K562 (cell line): ENCODE data around the gene TMEM222. TPM values are rescaled to one million over a fixed set of nuclear protein-coding genes. Genes with fewer than 3 reads are reported as not detected.
A peak's percentile ranks its signal among the peaks of the same experiment; 100 is the strongest.

Experiments
- ARID1B ChIP-seq: fragments of 450-650 bp; IDR thresholded peaks from 2 replicates; pipeline ENCODE4 v1.6.1; 2016; ENCODE audit warnings: antibody characterized with exemption, mild to moderate bottlenecking, inconsistent platforms
- BRD4 ChIP-seq: fragments of 200-600 bp; sonication (generic); IDR thresholded peaks from 2 replicates; pipeline ENCODE4 v1.6.1; 2017; ENCODE audit warnings: inconsistent platforms
- CREBBP ChIP-seq: IDR thresholded peaks from one replicate; pipeline ENCODE4 v1.6.1; 2012; ENCODE audit warnings: low read depth, mild to moderate bottlenecking, control low read depth, inconsistent platforms, low read length
- ETV5 ChIP-seq: sonication (generic); formaldehyde crosslinking; IDR thresholded peaks from 2 replicates; pipeline ENCODE4 v1.4.0; 2020; ENCODE audit warnings: low read depth, mild to moderate bottlenecking, missing genetic modification reagents
- GABPA ChIP-seq: fragments of 200-800 bp; sonication (Bioruptor generic); conservative IDR thresholded peaks from 2 replicates; pipeline ENCODE4 v1.6.1; 2016; ENCODE audit warnings: low read depth, missing genetic modification characterization, missing compliant biosample characterization
- HDAC1 ChIP-seq, 2 experiments: fragments of 450-650 bp; IDR thresholded peaks; 2 replicates each; pipeline ENCODE4 v1.6.1; 2016 to 2017; ENCODE audit warnings: inconsistent platforms in 1 of 2, mild to moderate bottlenecking in 1 of 2, moderate library complexity in 1 of 2
- HSF4 ChIP-seq: fragments of 250-450 bp; sonication (Bioruptor Pico); IDR thresholded peaks from 2 replicates; pipeline ENCODE4 v2.1.2; 2022; ENCODE audit warnings: mild to moderate bottlenecking, moderate library complexity, borderline replicate concordance
- JUNB ChIP-seq: fragments of 450-650 bp; formaldehyde crosslinking; conservative IDR thresholded peaks from 2 replicates; pipeline ENCODE4 v1.4.0; 2020; ENCODE audit warnings: mild to moderate bottlenecking
- MBD2 ChIP-seq: sonication (generic); IDR thresholded peaks from 2 replicates; pipeline ENCODE4 v1.6.1; 2016; ENCODE audit warnings: low read depth, borderline replicate concordance
- MCM5 ChIP-seq: fragments of 450-650 bp; IDR thresholded peaks from 2 replicates; pipeline ENCODE4 v1.6.1; 2016; ENCODE audit warnings: low read depth
- NCOA2 ChIP-seq, 2 experiments: fragments of 450-650 bp; IDR thresholded peaks; 2 replicates each; pipeline ENCODE4 v1.6.1; 2018; ENCODE audit warnings: mild to moderate bottlenecking in 2 of 2, moderate library complexity in 1 of 2; ENCODE audit not compliant: partially characterized antibody in 2 of 2
- OTX1 ChIP-seq: fragments of 450-650 bp; formaldehyde crosslinking; IDR thresholded peaks from 2 replicates; pipeline ENCODE4 v1.4.0; 2022; ENCODE audit warnings: mild to moderate bottlenecking
- PHF21A ChIP-seq: fragments of 450-650 bp; IDR thresholded peaks from 2 replicates; pipeline ENCODE4 v1.6.1; 2017; ENCODE audit warnings: low read depth, borderline replicate concordance
- PRMT5 ChIP-seq: sonication (generic); formaldehyde crosslinking; IDR thresholded peaks from 2 replicates; pipeline ENCODE4 v1.5.0; 2020; ENCODE audit warnings: missing genetic modification reagents
- RCOR1 ChIP-seq, 2 experiments: IDR thresholded peaks; 2 replicates each; pipeline ENCODE4 v1.6.1; 2012; ENCODE audit warnings: low read depth in 2 of 2, low read length in 2 of 2, borderline replicate concordance in 1 of 2, improper control_type of control experiment in 1 of 2
- SMARCB1 ChIP-seq: IDR thresholded peaks from 2 replicates; pipeline ENCODE4 v1.6.1; 2011; ENCODE audit warnings: improper control_type of control experiment, low read depth; ENCODE audit not compliant: insufficient read length
- SPI1 ChIP-seq: IDR thresholded peaks from 2 replicates; pipeline ENCODE4 v1.6.1; 2011; ENCODE audit warnings: low read depth, low read length, control low read depth, borderline replicate concordance
- SREBF1 ChIP-seq: fragments of 150-350 bp; IDR thresholded peaks from 2 replicates; pipeline ENCODE4 v1.6.1; 2014; ENCODE audit warnings: antibody characterized with exemption, low read depth, low read length, borderline replicate concordance
- SRSF9 ChIP-seq: fragments of 200-400 bp; formaldehyde crosslinking; IDR thresholded peaks from 2 replicates; pipeline ENCODE4 v1.6.1; 2017; ENCODE audit warnings: low read depth, low read length, borderline replicate concordance
- TAL1 ChIP-seq: fragments of 450-650 bp; IDR thresholded peaks from 2 replicates; pipeline ENCODE4 v1.6.1; 2016; ENCODE audit warnings: mild to moderate bottlenecking
- TBL1XR1 ChIP-seq, 2 experiments: IDR thresholded peaks; 2 replicates each; pipeline ENCODE4 v1.6.1; 2012; ENCODE audit warnings: improper control_type of control experiment in 2 of 2, low read length in 2 of 2, mild to moderate bottlenecking in 1 of 2
- ZFP36 ChIP-seq: fragments of 150-350 bp; IDR thresholded peaks from 2 replicates; pipeline ENCODE4 v1.6.1; 2018; ENCODE audit warnings: low read length, low read depth; ENCODE audit not compliant: partially characterized antibody
- ZNF830 ChIP-seq: fragments of 250-450 bp; sonication (Bioruptor Pico); IDR thresholded peaks from 2 replicates; pipeline ENCODE4 v1.5.0; 2021; ENCODE audit warnings: mild to moderate bottlenecking
- polyA plus RNA-seq, 8 experiments: library from polyadenylated mRNA; depleted of rRNA in 4 of 8; stranded (reverse) in 5 of 8; unstranded in 3 of 8; fragments of >200 nt; fragmentation: Nextera tagmentation in 2 of 8; fragmentation: Illumina TruSeq in 1 of 8; extraction: Ambion mirVana in 2 of 8; extraction: Trizol in 1 of 8; gene quantifications; 2 replicates each; pipeline versions ENCODE4 v1.2.1 to v1.2.3, GENCODE V29; 2011 to 2014; ENCODE audit warnings: inconsistent platforms in 1 of 8, missing spikeins in 1 of 8
- total RNA-seq, 7 experiments: library from RNA; depleted of rRNA in 6 of 7; stranded (reverse); fragments of >200 nt in 6 of 7; fragmentation: Illumina TruSeq in 2 of 7; extraction: Trizol in 2 of 7; gene quantifications; 2 replicates each; pipeline versions ENCODE4 v1.2.1 to v1.2.3, GENCODE V29; 2011 to 2021; ENCODE audit warnings: low replicate concordance in 1 of 7
- TF ChIP-seq, protein P1 (sequence below): fragments of 250-450 bp; sonication (Bioruptor Pico); IDR thresholded peaks from 2 replicates; pipeline ENCODE4 v1.8.0; 2022; ENCODE audit warnings: moderate library complexity, mild to moderate bottlenecking, inconsistent platforms
- TF ChIP-seq, protein P2 (sequence below): fragments of 250-450 bp; sonication (Bioruptor Pico); IDR thresholded peaks from 2 replicates; pipeline ENCODE4 v1.5.0; 2021
- TF ChIP-seq, protein P3 (sequence below), 2 experiments: IDR thresholded peaks; 2 replicates each; pipeline ENCODE4 v1.6.1; 2012; ENCODE audit warnings: improper control_type of control experiment in 2 of 2, low read depth in 2 of 2, low read length in 2 of 2, borderline replicate concordance in 1 of 2

The TMEM222 gene
- total and polyA plus RNA-seq, 9 of the 15 experiments (the other 6 are each of a cell fraction or from before 2014, with no cell fraction given): 6.9 to 48.0 (median 32.8) TPM

DNA sequence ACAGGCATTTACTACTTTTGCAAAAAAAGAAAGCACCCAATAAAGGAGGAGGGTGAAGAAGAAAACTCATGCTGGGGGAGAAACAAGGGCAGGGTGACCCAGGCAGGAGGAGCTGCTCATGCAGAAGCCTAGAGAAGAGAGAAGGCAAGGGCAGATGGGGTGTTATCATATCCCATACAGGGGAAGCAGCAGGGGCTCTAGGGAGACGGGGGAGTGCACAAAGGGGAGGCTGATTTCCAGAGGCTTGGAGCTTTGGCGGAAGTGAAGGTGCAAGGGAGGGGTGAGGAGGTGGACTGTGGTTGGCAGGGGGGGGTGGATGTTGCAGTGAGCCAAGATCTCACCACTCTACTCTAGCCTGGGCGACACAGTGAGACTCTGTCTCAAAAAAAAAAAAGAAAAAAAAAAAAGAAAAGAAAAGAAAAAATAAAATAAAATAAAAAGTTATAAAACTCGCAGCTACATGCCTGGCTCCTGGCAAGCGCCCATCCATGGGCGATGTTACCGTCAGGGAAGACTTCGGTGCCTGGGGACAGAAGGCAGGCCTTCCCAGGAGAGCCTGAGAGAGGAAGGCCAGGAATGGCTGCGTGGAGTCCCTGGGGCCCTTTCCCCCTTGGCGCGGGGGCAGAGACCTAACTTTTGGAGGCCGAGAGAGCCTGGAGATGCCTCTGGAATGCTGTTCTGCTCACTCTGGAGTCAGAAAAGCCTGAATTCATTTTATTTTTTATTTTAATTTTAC is 56.0 kb downstream of the TMEM222 start (continued):
- TF ChIP-seq SREBF1 (no peak), CREBBP (no peak), PHF21A (no peak), ZFP36 (peak; percentile 17), ETV5 (peak; percentile 50; the same call in 1 of the 2 replicates), ARID1B (peak; percentile 68), SPI1 (0 out of 2 replicates have a peak, but pooled peaks have one; percentile 32), SRSF9 (no peak), SMARCB1 (no peak), TBL1XR1 (IDR thresholded peaks at IDR 0.05; ENCODE audit: low read length in 2 of 2) (no peak), GABPA (tag) (peak; percentile 55), JUNB (CRISPR knock-in tag) (no peak), NCOA2 (IDR thresholded peaks at IDR 0.05; ENCODE audit: partially characterized antibody in 2 of 2) (no peak), BRD4 (no peak), PRMT5 (CRISPR knock-in tag) (no peak), ZNF830 (no peak), MCM5 (no peak), HDAC1 (IDR thresholded peaks at IDR 0.05) (peak in 1 of 2 experiments; percentile 68; a peak in 2 of 4 replicates), MBD2 (0 out of 2 replicates have a peak, but pooled peaks have one; percentile 28), RCOR1 (IDR thresholded peaks at IDR 0.05; ENCODE audit: borderline replicate concordance in 1 of 2, low read depth in 2 of 2, low read length in 2 of 2) (peak in 1 of 2 experiments; percentile 20; a peak in 1 of 4 replicates), TAL1 (0 out of 2 replicates have a peak, but pooled peaks have one; percentile 20), HSF4 (CRISPR knock-in tag) (no peak), OTX1 (CRISPR knock-in tag) (no peak)
- TF ChIP-seq, protein P1, sequence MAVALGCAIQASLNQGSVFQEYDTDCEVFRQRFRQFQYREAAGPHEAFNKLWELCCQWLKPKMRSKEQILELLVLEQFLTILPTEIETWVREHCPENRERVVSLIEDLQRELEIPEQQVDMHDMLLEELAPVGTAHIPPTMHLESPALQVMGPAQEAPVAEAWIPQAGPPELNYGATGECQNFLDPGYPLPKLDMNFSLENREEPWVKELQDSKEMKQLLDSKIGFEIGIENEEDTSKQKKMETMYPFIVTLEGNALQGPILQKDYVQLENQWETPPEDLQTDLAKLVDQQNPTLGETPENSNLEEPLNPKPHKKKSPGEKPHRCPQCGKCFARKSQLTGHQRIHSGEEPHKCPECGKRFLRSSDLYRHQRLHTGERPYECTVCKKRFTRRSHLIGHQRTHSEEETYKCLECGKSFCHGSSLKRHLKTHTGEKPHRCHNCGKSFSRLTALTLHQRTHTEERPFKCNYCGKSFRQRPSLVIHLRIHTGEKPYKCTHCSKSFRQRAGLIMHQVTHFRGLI: no peak
- TF ChIP-seq, protein P2, sequence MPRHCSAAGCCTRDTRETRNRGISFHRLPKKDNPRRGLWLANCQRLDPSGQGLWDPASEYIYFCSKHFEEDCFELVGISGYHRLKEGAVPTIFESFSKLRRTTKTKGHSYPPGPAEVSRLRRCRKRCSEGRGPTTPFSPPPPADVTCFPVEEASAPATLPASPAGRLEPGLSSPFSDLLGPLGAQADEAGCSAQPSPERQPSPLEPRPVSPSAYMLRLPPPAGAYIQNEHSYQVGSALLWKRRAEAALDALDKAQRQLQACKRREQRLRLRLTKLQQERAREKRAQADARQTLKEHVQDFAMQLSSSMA (CRISPR knock-in tag): no peak
- TF ChIP-seq, protein P3, sequence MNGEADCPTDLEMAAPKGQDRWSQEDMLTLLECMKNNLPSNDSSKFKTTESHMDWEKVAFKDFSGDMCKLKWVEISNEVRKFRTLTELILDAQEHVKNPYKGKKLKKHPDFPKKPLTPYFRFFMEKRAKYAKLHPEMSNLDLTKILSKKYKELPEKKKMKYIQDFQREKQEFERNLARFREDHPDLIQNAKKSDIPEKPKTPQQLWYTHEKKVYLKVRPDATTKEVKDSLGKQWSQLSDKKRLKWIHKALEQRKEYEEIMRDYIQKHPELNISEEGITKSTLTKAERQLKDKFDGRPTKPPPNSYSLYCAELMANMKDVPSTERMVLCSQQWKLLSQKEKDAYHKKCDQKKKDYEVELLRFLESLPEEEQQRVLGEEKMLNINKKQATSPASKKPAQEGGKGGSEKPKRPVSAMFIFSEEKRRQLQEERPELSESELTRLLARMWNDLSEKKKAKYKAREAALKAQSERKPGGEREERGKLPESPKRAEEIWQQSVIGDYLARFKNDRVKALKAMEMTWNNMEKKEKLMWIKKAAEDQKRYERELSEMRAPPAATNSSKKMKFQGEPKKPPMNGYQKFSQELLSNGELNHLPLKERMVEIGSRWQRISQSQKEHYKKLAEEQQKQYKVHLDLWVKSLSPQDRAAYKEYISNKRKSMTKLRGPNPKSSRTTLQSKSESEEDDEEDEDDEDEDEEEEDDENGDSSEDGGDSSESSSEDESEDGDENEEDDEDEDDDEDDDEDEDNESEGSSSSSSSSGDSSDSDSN (IDR thresholded peaks at IDR 0.05; ENCODE audit: borderline replicate concordance in 1 of 2, low read depth in 2 of 2, low read length in 2 of 2): peak in 1 of 2 experiments; percentile 58; a peak in 1 of 4 replicates
